H9 (cell line): Measurements from ENCODE around the gene CCDC192. TPM values are rescaled to one million over a fixed set of nuclear protein-coding genes. Genes with fewer than 3 reads are reported as not detected.

Experiments
- DNase-seq: peaks from one replicate; pipeline ENCODE4 v3.0.0-alpha.2; 2017
- H2AFZ ChIP-seq: one replicate; pipeline ENCODE4 v1.6.1; 2013; ENCODE audit warnings: mild to moderate bottlenecking, low read length, control low read depth, moderate library complexity
- H2AK5ac ChIP-seq: 2 replicates; pipeline ENCODE4 v1.6.1; 2013; ENCODE audit warnings: low read length, control low read depth, mixed read lengths; ENCODE audit not compliant: insufficient read length
- H2BK120ac ChIP-seq: one replicate; pipeline ENCODE4 v1.6.1; 2013; ENCODE audit warnings: low read depth, mild to moderate bottlenecking, low read length, control low read depth, inconsistent platforms; ENCODE audit not compliant: poor library complexity, severe bottlenecking
- H2BK12ac ChIP-seq: 2 replicates; pipeline ENCODE4 v1.6.1; 2013; ENCODE audit warnings: low read length, control low read depth, mixed read lengths, low read depth; ENCODE audit not compliant: insufficient read length
- H2BK15ac ChIP-seq: 2 replicates; pipeline ENCODE4 v1.6.1; 2013; ENCODE audit warnings: low read depth, low read length, control low read depth
- H2BK20ac ChIP-seq: one replicate; pipeline ENCODE4 v1.6.1; 2013; ENCODE audit warnings: low read depth, mild to moderate bottlenecking, low read length, control low read depth, inconsistent platforms; ENCODE audit not compliant: poor library complexity, severe bottlenecking
- H2BK5ac ChIP-seq: 2 replicates; pipeline ENCODE4 v1.6.1; 2013; ENCODE audit warnings: low read length, control low read depth, mixed read lengths; ENCODE audit not compliant: insufficient read length
- H3K14ac ChIP-seq: 2 replicates; pipeline ENCODE4 v1.6.1; 2013; ENCODE audit warnings: low read length, control low read depth; ENCODE audit not compliant: insufficient read depth
- H3K18ac ChIP-seq: 2 replicates; pipeline ENCODE4 v1.6.1; 2013; ENCODE audit warnings: low read depth, mild to moderate bottlenecking, mixed read lengths, low read length, control low read depth; ENCODE audit not compliant: insufficient read length
- H3K23ac ChIP-seq: 2 replicates; pipeline ENCODE4 v1.6.1; 2013; ENCODE audit warnings: low read length, control low read depth, mixed read lengths, low read depth; ENCODE audit not compliant: insufficient read length
- H3K23me2 ChIP-seq: 2 replicates; pipeline ENCODE4 v1.6.1; 2013; ENCODE audit warnings: low read depth, mild to moderate bottlenecking, mixed read lengths, low read length, control low read depth; ENCODE audit not compliant: insufficient read length, poor library complexity, severe bottlenecking
- H3K27ac ChIP-seq: 2 replicates; pipeline ENCODE4 v1.5.1; 2013; ENCODE audit warnings: low read length, control low read depth, mixed read lengths, low read depth; ENCODE audit not compliant: insufficient read length
- H3K27me3 ChIP-seq: 2 replicates; pipeline ENCODE4 v1.6.1; 2013; ENCODE audit warnings: low read length, control low read depth, inconsistent platforms; ENCODE audit not compliant: insufficient read depth
- H3K4ac ChIP-seq: 2 replicates; pipeline ENCODE4 v1.6.1; 2013; ENCODE audit warnings: low read depth, mild to moderate bottlenecking, control low read depth, inconsistent platforms, low read length, moderate library complexity
- H3K4me1 ChIP-seq: 2 replicates; pipeline ENCODE4 v1.6.1; 2013; ENCODE audit warnings: low read length, control low read depth, inconsistent platforms; ENCODE audit not compliant: insufficient read depth
- H3K4me2 ChIP-seq: 2 replicates; pipeline ENCODE4 v1.6.1; 2013; ENCODE audit warnings: low read length, control low read depth, mixed read lengths; ENCODE audit not compliant: insufficient read length, insufficient read depth
- H3K56ac ChIP-seq: 2 replicates; pipeline ENCODE4 v1.6.1; 2013; ENCODE audit warnings: low read depth, mild to moderate bottlenecking, mixed read lengths, low read length, control low read depth; ENCODE audit not compliant: insufficient read length
- H3K79me1 ChIP-seq: 2 replicates; pipeline ENCODE4 v1.6.1; 2013; ENCODE audit warnings: low read depth, mild to moderate bottlenecking, moderate library complexity, low read length, control low read depth, inconsistent platforms; ENCODE audit not compliant: insufficient read depth, poor library complexity, severe bottlenecking
- H3K79me2 ChIP-seq: 2 replicates; pipeline ENCODE4 v1.6.1; 2013; ENCODE audit warnings: low read length, control low read depth, inconsistent platforms; ENCODE audit not compliant: insufficient read depth
- H3K9ac ChIP-seq: 2 replicates; pipeline ENCODE4 v1.6.1; 2013; ENCODE audit warnings: low read length, control low read depth, mixed read lengths; ENCODE audit not compliant: insufficient read length; ENCODE audit errors: extremely low read depth
- H3K9me3 ChIP-seq: one replicate; pipeline ENCODE4 v1.6.1; 2013; ENCODE audit warnings: low read depth, low read length, inconsistent platforms; ENCODE audit not compliant: control insufficient read depth
- H3T11ph ChIP-seq: one replicate; pipeline ENCODE4 v1.6.1; 2013; ENCODE audit warnings: mild to moderate bottlenecking, low read length, control low read depth, inconsistent platforms
- H4K20me1 ChIP-seq: one replicate; pipeline ENCODE4 v1.6.1; 2013; ENCODE audit not compliant: control insufficient read depth, insufficient read length, insufficient read depth
- H4K5ac ChIP-seq: 2 replicates; pipeline ENCODE4 v1.6.1; 2013; ENCODE audit warnings: low read depth, mild to moderate bottlenecking, mixed read lengths, low read length, control low read depth; ENCODE audit not compliant: insufficient read length
- H4K8ac ChIP-seq: replicated peaks from 2 replicates; pipeline ENCODE4 v1.6.1; 2013; ENCODE audit warnings: low read length, control low read depth, mixed read lengths, low read depth; ENCODE audit not compliant: insufficient read length
- H4K91ac ChIP-seq: 2 replicates; pipeline ENCODE4 v1.6.1; 2013; ENCODE audit warnings: low read depth, mild to moderate bottlenecking, moderate library complexity, mixed read lengths, low read length, control low read depth; ENCODE audit not compliant: insufficient read length
- H3K27ac Mint-ChIP-seq, 3 experiments: 2 replicates in 2 of 3; 3 replicates in 1 of 3; pipeline ENCODE4 v1.8.0; 2020 to 2021; ENCODE audit warnings: mixed read lengths in 3 of 3, mild to moderate bottlenecking in 1 of 3, moderate library complexity in 1 of 3
- H3K27me3 Mint-ChIP-seq: 2 replicates; pipeline ENCODE4 v1.8.0; 2021; ENCODE audit warnings: low read depth, mild to moderate bottlenecking, moderate library complexity, mixed read lengths
- H3K36me3 Mint-ChIP-seq, 3 experiments: 2 replicates in 2 of 3; 3 replicates in 1 of 3; pipeline ENCODE4 v1.8.0; 2020 to 2021; ENCODE audit warnings: low read depth in 3 of 3, mixed read lengths in 3 of 3; ENCODE audit not compliant: insufficient read depth in 1 of 3
- H3K4me1 Mint-ChIP-seq, 2 experiments: 2 replicates each; pipeline ENCODE4 v1.8.0; 2020; ENCODE audit warnings: mixed read lengths in 2 of 2
- H3K4me3 Mint-ChIP-seq, 2 experiments: 2 replicates in 1 of 2; 3 replicates in 1 of 2; pipeline ENCODE4 v1.8.0; 2020 to 2021; ENCODE audit warnings: mild to moderate bottlenecking in 2 of 2, mixed read lengths in 2 of 2, moderate library complexity in 1 of 2
- H3K9me3 Mint-ChIP-seq, 2 experiments: 2 replicates in 1 of 2; 3 replicates in 1 of 2; pipeline ENCODE4 v1.8.0; 2020; ENCODE audit warnings: mild to moderate bottlenecking in 2 of 2, mixed read lengths in 2 of 2, moderate library complexity in 1 of 2
- WGBS: extraction: QIAGEN DNeasy Blood & Tissue Kit; methylation state at CpG from one replicate; pipeline ENCODE4 v1.1.7; 2013; ENCODE audit warnings: missing lambda C conversion rate, low lambda C conversion rate, mixed read lengths; ENCODE audit not compliant: insufficient read length; ENCODE audit errors: extremely low coverage; 5-methylcytosine and 5-hydroxymethylcytosine counted together
- total RNA-seq: library from RNA; stranded (reverse); gene quantifications from 2 replicates; pipeline ENCODE4 v1.2.1, GENCODE V29; 2021
- TF ChIP-seq, protein P1 (sequence below): fragments of 200-600 bp; sonication (generic); conservative IDR thresholded peaks from 3 replicates; pipeline ENCODE4 v1.8.0; 2021; ENCODE audit warnings: antibody characterized with exemption, mild to moderate bottlenecking

Gene CCDC192
- total RNA-seq, 1 experiment from 2014 or later: not detected

DNA sequence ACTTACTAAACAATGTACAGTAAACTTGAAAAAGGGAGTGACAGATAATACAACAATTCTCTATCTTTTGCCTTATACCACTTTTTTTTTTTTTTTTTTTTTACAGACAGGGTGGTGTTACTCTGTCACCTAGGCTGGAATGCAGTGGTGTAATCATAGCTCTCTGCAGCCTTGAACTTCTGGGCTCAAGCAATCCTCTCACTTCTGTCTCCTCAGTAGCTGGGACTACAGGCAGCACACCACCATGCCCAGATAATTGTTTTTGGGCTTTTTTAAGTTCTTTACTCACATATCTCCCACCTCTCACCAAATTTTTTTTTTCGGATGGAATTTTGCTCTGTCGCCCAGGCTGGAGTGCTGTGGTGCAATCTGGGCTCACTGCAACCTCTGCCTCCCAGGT is 208.4 kb downstream of the CCDC192 start:
- TF ChIP-seq, protein P1, sequence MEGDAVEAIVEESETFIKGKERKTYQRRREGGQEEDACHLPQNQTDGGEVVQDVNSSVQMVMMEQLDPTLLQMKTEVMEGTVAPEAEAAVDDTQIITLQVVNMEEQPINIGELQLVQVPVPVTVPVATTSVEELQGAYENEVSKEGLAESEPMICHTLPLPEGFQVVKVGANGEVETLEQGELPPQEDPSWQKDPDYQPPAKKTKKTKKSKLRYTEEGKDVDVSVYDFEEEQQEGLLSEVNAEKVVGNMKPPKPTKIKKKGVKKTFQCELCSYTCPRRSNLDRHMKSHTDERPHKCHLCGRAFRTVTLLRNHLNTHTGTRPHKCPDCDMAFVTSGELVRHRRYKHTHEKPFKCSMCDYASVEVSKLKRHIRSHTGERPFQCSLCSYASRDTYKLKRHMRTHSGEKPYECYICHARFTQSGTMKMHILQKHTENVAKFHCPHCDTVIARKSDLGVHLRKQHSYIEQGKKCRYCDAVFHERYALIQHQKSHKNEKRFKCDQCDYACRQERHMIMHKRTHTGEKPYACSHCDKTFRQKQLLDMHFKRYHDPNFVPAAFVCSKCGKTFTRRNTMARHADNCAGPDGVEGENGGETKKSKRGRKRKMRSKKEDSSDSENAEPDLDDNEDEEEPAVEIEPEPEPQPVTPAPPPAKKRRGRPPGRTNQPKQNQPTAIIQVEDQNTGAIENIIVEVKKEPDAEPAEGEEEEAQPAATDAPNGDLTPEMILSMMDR: no peak
- H2BK5ac ChIP-seq: no peak overlapping the region
- H3K4me1 ChIP-seq: no peaks in the 10 kb centered on the region
- no peaks in the 10 kb centered on the region for H3K79me2 ChIP-seq
- H3K36me3 Mint-ChIP-seq: no peaks in the 10 kb centered on the region; a peak in 1 of 7 replicates
- H3K4me2 ChIP-seq: no peak overlapping the region
- H3K56ac ChIP-seq: no peak overlapping the region
- H2AFZ ChIP-seq: no peak overlapping the region
- H3K4ac ChIP-seq: no peak overlapping the region
- no peaks in the 10 kb centered on the region for H3K79me1 ChIP-seq
- H3K23me2 ChIP-seq: no peaks in the 10 kb centered on the region
- no peak overlapping the region for H3K4me3 Mint-ChIP-seq
- no peak overlapping the region for H2BK20ac ChIP-seq
- H3K27ac ChIP-seq: no peak overlapping the region
- no peaks in the 10 kb centered on the region; a peak in 1 of 5 replicates for H3K9me3 Mint-ChIP-seq
- H3K18ac ChIP-seq: no peak overlapping the region
- H2BK12ac ChIP-seq: no peak overlapping the region
- no CpG with 5 or more reads among the region's 2 CpGs for WGBS
- no peak overlapping the region for H3K23ac ChIP-seq
- DNase-seq: no peak
- no peak overlapping the region for H2AK5ac ChIP-seq
- no peaks in the 10 kb centered on the region for H3K4me1 Mint-ChIP-seq
- no peak overlapping the region for H3K9ac ChIP-seq
- H3T11ph ChIP-seq: no peak overlapping the region
- H3K27me3 ChIP-seq: no peaks in the 10 kb centered on the region
- no peak overlapping the region for H4K91ac ChIP-seq
- H3K27me3 Mint-ChIP-seq: no peaks in the 10 kb centered on the region
- H3K9me3 ChIP-seq: no peaks in the 10 kb centered on the region
- H3K14ac ChIP-seq: no peak overlapping the region
- H3K27ac Mint-ChIP-seq: peak overlapping the region in 1 of 3 experiments; percentile 40; a peak in 1 of 7 replicates
- no peak overlapping the region for H2BK120ac ChIP-seq
- no peak overlapping the region for H2BK15ac ChIP-seq
- no peaks in the 10 kb centered on the region for H4K20me1 ChIP-seq
- no peak overlapping the region for H4K5ac ChIP-seq
- no peak overlapping the region for H4K8ac ChIP-seq
